Testis (tissue), 2 donors: Measurements from ENCODE around the gene FST.

Experiments used
- CTCF ChIP-seq, 3 experiments: fragments of 450-650 bp in 2 of 3; fragments of 200-600 bp in 1 of 3; sonication (generic) in 1 of 3; IDR thresholded peaks; one replicate each; pipeline ENCODE4 v1.5.1; 2016 to 2019; ENCODE audit warnings: antibody characterized with exemption in 3 of 3, mild to moderate bottlenecking in 2 of 3, moderate library complexity in 1 of 3
- POLR2A ChIP-seq: fragments of 450-650 bp; IDR thresholded peaks from one replicate; pipeline ENCODE4 v1.6.1; 2017; ENCODE audit warnings: antibody characterized with exemption, mild to moderate bottlenecking, moderate library complexity

DNA sequence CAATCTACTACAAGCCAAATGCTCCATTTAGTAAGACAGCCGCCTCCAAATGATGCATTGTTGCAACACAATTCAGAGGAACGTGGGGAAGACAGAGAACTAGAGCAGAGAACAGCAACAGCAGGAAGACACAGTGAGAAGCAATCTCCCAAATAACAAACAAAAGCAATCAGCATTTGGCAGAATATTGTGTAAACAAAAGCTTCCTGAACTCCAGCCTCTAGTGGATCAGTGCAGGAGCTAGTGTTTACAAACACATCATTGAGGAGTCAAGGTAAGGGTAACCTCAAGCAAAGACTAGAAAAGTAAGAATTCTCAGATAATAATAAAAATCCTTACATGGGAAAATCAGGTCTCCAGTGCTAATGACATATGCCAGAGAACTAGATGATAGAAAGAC lies 20.6 kb downstream of the FST start:
- TF ChIP-seq POLR2A (no peak), CTCF (IDR thresholded peaks at IDR 0.05) (no peak)
